Measurements from ENCODE around the gene ARRDC5.
"Not testable (repeated sequence)": the region's sequence is repeated elsewhere in the genome, so short reads cannot be mapped to it uniquely, and the experiment has no call there.

DNA sequence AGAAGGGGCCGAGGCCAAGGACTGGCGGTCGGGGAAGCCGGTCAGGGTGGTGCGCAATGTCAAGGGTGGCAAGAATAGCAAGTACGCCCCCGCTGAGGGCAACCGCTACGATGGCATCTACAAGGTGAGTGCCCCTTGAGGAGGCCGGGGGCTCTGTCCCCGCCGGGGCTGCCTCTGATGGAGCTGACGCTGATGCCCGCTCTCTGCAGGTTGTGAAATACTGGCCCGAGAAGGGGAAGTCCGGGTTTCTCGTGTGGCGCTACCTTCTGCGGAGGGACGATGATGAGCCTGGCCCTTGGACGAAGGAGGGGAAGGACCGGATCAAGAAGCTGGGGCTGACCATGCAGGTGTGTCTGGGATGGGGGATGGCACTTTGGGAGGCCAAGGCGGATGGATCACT is 48.0 kb upstream of the ARRDC5 start:
- TF ChIP-seq, protein P1, sequence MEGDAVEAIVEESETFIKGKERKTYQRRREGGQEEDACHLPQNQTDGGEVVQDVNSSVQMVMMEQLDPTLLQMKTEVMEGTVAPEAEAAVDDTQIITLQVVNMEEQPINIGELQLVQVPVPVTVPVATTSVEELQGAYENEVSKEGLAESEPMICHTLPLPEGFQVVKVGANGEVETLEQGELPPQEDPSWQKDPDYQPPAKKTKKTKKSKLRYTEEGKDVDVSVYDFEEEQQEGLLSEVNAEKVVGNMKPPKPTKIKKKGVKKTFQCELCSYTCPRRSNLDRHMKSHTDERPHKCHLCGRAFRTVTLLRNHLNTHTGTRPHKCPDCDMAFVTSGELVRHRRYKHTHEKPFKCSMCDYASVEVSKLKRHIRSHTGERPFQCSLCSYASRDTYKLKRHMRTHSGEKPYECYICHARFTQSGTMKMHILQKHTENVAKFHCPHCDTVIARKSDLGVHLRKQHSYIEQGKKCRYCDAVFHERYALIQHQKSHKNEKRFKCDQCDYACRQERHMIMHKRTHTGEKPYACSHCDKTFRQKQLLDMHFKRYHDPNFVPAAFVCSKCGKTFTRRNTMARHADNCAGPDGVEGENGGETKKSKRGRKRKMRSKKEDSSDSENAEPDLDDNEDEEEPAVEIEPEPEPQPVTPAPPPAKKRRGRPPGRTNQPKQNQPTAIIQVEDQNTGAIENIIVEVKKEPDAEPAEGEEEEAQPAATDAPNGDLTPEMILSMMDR (IDR thresholded peaks at IDR 0.05; ENCODE audit: low read depth, low read length): not testable (repeated sequence)
- not testable (repeated sequence) for TF ChIP-seq EZH2phosphoT487 (IDR thresholded peaks at IDR 0.05; ENCODE audit: low read depth)

Measured in OCI-LY3 (cell line).